Sigmoid colon (tissue), 3 donors: Measurements from ENCODE around the gene DAAM1.

ENCODE experiments used
- CTCF ChIP-seq, 4 experiments: fragments of 450-650 bp in 3 of 4; fragments of 200-600 bp in 1 of 4; IDR thresholded peaks; one replicate each; pipeline ENCODE4 v1.5.1; 2016 to 2019; ENCODE audit warnings: antibody characterized with exemption in 4 of 4, mild to moderate bottlenecking in 3 of 4, moderate library complexity in 2 of 4
- POLR2A ChIP-seq, 2 donors: fragments of 450-650 bp; IDR thresholded peaks; one replicate each; pipeline ENCODE4 v1.6.1; 2016; ENCODE audit warnings: antibody characterized with exemption in 2 of 2, mild to moderate bottlenecking in 2 of 2, moderate library complexity in 2 of 2

GRCh38 chr14:59356767-59357166 lies 168.3 kb downstream of the DAAM1 start:
- TF ChIP-seq CTCF (IDR thresholded peaks at IDR 0.05): no peak
- TF ChIP-seq POLR2A (IDR thresholded peaks at IDR 0.05): no peak
